Right lobe of liver (tissue), 4 donors: Measurements from ENCODE around the gene BPIFB3.

Source experiments
- CTCF ChIP-seq, 4 donors: fragments of 200-600 bp in 3 of 4; fragments of 450-650 bp in 1 of 4; IDR thresholded peaks; one replicate each; pipeline versions ENCODE4 v1.5.1 to v1.8.0; 2016 to 2022; ENCODE audit warnings: antibody characterized with exemption in 4 of 4, mild to moderate bottlenecking in 2 of 4
- POLR2A ChIP-seq: fragments of 450-650 bp; IDR thresholded peaks from one replicate; pipeline ENCODE4 v1.6.1; 2017; ENCODE audit warnings: antibody characterized with exemption, mild to moderate bottlenecking
- donor health status: DM: no; HTN: no; CAD: no.
- donor health status: DM: no; HTN: no; CAD: no.
- donor health status: DM: no; HTN: yes; CAD: no.

GRCh38 chr20:33069673-33070072 lies 16.0 kb downstream of the BPIFB3 start:
- TF ChIP-seq CTCF (IDR thresholded peaks at IDR 0.05): no peak
- TF ChIP-seq POLR2A: no peak
